Amniotic stem cell (primary cell): Measurements from ENCODE around the gene RMDN2.
"Not testable (repeated sequence)": the region's sequence is repeated elsewhere in the genome, so short reads cannot be mapped to it uniquely, and the experiment has no call there.

Source experiments
- DNase-seq: peaks from one replicate; lab custom pipeline; 2025; lab: John Stamatoyannopoulos, UW

The RMDN2 gene

GRCh38 chr2:37897511-37897910 lies 27.6 kb upstream of the RMDN2 start:
- DNase-seq = no peak

- no peak for DNase-seq
Measured at GRCh38 chr2:37898448-37898847, 26.6 kb upstream of the RMDN2 start.

GRCh38 chr2:37902991-37903390 lies 22.1 kb upstream of the RMDN2 start:
- no peak for DNase-seq

- no peak for DNase-seq
Measured at GRCh38 chr2:37904425-37904824, 20.7 kb upstream of the RMDN2 start.

- no peak for DNase-seq
Measured at GRCh38 chr2:37904993-37905392, 20.1 kb upstream of the RMDN2 start.

- no peak for DNase-seq
Measured at GRCh38 chr2:37906131-37906530, 19.0 kb upstream of the RMDN2 start.

- no peak for DNase-seq
Measured at GRCh38 chr2:37907501-37908225, 17.4 kb upstream of the RMDN2 start.

GRCh38 chr2:37911296-37911873 lies 13.7 kb upstream of the RMDN2 start:
- DNase-seq = no peak

GRCh38 chr2:37912056-37912455 lies 13.0 kb upstream of the RMDN2 start:
- no peak for DNase-seq

- no peak for DNase-seq
Measured at GRCh38 chr2:37912616-37913015, 12.5 kb upstream of the RMDN2 start.

- no peak for DNase-seq
Measured at GRCh38 chr2:37914340-37914739, 10.7 kb upstream of the RMDN2 start.

- no peak for DNase-seq
Measured at GRCh38 chr2:37915773-37916172, 9.3 kb upstream of the RMDN2 start.

GRCh38 chr2:37916512-37917082 lies 8.5 kb upstream of the RMDN2 start:
- DNase-seq = no peak

GRCh38 chr2:37917281-37918228 lies 7.5 kb upstream of the RMDN2 start:
- DNase-seq = no peak

GRCh38 chr2:37918742-37919186 lies 6.3 kb upstream of the RMDN2 start:
- DNase-seq = no peak

- DNase-seq = no peak
Measured at GRCh38 chr2:37919631-37920032, 5.5 kb upstream of the RMDN2 start.

GRCh38 chr2:37920570-37920969 lies 4.5 kb upstream of the RMDN2 start:
- no peak for DNase-seq

- no peak for DNase-seq
Measured at GRCh38 chr2:37921781-37922180, 3.3 kb upstream of the RMDN2 start.

GRCh38 chr2:37923308-37924055 lies 1.6 kb upstream of the RMDN2 start:
- no peak for DNase-seq

GRCh38 chr2:37926635-37927034 lies 1.5 kb downstream of the RMDN2 start:
- DNase-seq = no peak

- no peak for DNase-seq
Measured at GRCh38 chr2:37928377-37928776, 3.3 kb downstream of the RMDN2 start.

GRCh38 chr2:37930392-37930791 lies 5.3 kb downstream of the RMDN2 start:
- DNase-seq = not testable (repeated sequence)
